Fibroblast of upper back skin (primary cell): ENCODE measurements around the gene KCNK4.

Experiments
- DNase-seq: peaks from one replicate; pipeline ENCODE4 v3.0.0-alpha.2; 2013

KCNK4 gene

GRCh38 chr11:64254326-64254725 lies 36.8 kb upstream of the KCNK4 start:
- DNase-seq = no peak

- no peak for DNase-seq
Measured at GRCh38 chr11:64255135-64256128, 35.7 kb upstream of the KCNK4 start.

- no peak for DNase-seq
Measured at GRCh38 chr11:64256300-64256699, 34.8 kb upstream of the KCNK4 start.

- DNase-seq = no peak
Measured at GRCh38 chr11:64258356-64258755, 32.7 kb upstream of the KCNK4 start.

GRCh38 chr11:64258946-64259532 lies 32.1 kb upstream of the KCNK4 start:
- no peak for DNase-seq

GRCh38 chr11:64259533-64260067 lies 31.5 kb upstream of the KCNK4 start:
- no peak for DNase-seq

- no peak for DNase-seq
Measured at GRCh38 chr11:64260147-64260708, 30.9 kb upstream of the KCNK4 start.

GRCh38 chr11:64261556-64262080 lies 29.5 kb upstream of the KCNK4 start:
- no peak for DNase-seq

GRCh38 chr11:64262271-64263002 lies 28.7 kb upstream of the KCNK4 start:
- DNase-seq = no peak

GRCh38 chr11:64263021-64263946 lies 27.8 kb upstream of the KCNK4 start:
- no peak for DNase-seq

- no peak for DNase-seq
Measured at GRCh38 chr11:64263947-64264317, 27.2 kb upstream of the KCNK4 start.

GRCh38 chr11:64264371-64264852 lies 26.7 kb upstream of the KCNK4 start:
- DNase-seq = no peak

- DNase-seq = no peak
Measured at GRCh38 chr11:64265176-64266160, 25.6 kb upstream of the KCNK4 start.

- no peak for DNase-seq
Measured at GRCh38 chr11:64266339-64266738, 24.8 kb upstream of the KCNK4 start.

GRCh38 chr11:64267207-64267945 lies 23.7 kb upstream of the KCNK4 start:
- no peak for DNase-seq

GRCh38 chr11:64268025-64268892 lies 22.8 kb upstream of the KCNK4 start:
- DNase-seq = peak; percentile 25

GRCh38 chr11:64268893-64269539 lies 22.1 kb upstream of the KCNK4 start:
- DNase-seq = peak; percentile 13
